Measurements from ENCODE around the gene CCDC149.

DNA sequence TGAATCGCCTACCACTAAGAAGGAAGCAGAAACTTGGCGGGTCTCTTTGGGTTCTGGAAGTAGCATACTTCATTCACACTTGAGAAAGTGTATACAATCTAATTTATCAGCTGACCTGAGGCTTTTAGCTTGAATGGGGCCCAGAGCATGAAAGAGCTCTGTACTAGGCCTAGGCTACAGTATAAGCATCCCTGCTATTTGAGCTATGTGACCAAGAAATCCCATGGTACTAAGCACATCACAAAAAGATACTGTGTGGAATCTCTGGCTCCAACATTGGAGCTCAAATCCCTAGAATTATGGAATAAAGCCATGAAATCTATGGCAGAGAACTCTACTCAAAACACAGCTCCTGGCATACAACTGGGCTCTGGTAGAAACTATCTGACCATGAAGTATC lies 43.9 kb upstream of the CCDC149 start:
- no peak for TF ChIP-seq ARNTL (CRISPR knock-in tag; IDR thresholded peaks at IDR 0.05; ENCODE audit: borderline replicate concordance, low read depth)
- no peak for TF ChIP-seq PPARA (CRISPR knock-in tag; IDR thresholded peaks at IDR 0.05; ENCODE audit: borderline replicate concordance)
- TF ChIP-seq ZNF70 (CRISPR knock-in tag; IDR thresholded peaks at IDR 0.05), result no peak
- no peak for TF ChIP-seq ISL1 (CRISPR knock-in tag; IDR thresholded peaks at IDR 0.05)
- TF ChIP-seq, protein P1, sequence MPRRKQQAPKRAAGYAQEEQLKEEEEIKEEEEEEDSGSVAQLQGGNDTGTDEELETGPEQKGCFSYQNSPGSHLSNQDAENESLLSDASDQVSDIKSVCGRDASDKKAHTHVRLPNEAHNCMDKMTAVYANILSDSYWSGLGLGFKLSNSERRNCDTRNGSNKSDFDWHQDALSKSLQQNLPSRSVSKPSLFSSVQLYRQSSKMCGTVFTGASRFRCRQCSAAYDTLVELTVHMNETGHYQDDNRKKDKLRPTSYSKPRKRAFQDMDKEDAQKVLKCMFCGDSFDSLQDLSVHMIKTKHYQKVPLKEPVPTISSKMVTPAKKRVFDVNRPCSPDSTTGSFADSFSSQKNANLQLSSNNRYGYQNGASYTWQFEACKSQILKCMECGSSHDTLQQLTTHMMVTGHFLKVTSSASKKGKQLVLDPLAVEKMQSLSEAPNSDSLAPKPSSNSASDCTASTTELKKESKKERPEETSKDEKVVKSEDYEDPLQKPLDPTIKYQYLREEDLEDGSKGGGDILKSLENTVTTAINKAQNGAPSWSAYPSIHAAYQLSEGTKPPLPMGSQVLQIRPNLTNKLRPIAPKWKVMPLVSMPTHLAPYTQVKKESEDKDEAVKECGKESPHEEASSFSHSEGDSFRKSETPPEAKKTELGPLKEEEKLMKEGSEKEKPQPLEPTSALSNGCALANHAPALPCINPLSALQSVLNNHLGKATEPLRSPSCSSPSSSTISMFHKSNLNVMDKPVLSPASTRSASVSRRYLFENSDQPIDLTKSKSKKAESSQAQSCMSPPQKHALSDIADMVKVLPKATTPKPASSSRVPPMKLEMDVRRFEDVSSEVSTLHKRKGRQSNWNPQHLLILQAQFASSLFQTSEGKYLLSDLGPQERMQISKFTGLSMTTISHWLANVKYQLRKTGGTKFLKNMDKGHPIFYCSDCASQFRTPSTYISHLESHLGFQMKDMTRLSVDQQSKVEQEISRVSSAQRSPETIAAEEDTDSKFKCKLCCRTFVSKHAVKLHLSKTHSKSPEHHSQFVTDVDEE (CRISPR knock-in tag; IDR thresholded peaks at IDR 0.05), result no peak
- TF ChIP-seq ZFP3 (CRISPR knock-in tag; IDR thresholded peaks at IDR 0.05), result no peak
- TF ChIP-seq OSR1 (CRISPR knock-in tag; IDR thresholded peaks at IDR 0.05), result no peak
- TF ChIP-seq ZNF565 (CRISPR knock-in tag; conservative IDR thresholded peaks at IDR 0.05; ENCODE audit: low read depth), result no peak
- TF ChIP-seq RARB (CRISPR knock-in tag; IDR thresholded peaks at IDR 0.05), result no peak
- TF ChIP-seq GLIS3 (CRISPR knock-in tag; IDR thresholded peaks at IDR 0.05), result no peak
- no peak for TF ChIP-seq ZFP30 (CRISPR knock-in tag; IDR thresholded peaks at IDR 0.05)
- TF ChIP-seq, protein P2, sequence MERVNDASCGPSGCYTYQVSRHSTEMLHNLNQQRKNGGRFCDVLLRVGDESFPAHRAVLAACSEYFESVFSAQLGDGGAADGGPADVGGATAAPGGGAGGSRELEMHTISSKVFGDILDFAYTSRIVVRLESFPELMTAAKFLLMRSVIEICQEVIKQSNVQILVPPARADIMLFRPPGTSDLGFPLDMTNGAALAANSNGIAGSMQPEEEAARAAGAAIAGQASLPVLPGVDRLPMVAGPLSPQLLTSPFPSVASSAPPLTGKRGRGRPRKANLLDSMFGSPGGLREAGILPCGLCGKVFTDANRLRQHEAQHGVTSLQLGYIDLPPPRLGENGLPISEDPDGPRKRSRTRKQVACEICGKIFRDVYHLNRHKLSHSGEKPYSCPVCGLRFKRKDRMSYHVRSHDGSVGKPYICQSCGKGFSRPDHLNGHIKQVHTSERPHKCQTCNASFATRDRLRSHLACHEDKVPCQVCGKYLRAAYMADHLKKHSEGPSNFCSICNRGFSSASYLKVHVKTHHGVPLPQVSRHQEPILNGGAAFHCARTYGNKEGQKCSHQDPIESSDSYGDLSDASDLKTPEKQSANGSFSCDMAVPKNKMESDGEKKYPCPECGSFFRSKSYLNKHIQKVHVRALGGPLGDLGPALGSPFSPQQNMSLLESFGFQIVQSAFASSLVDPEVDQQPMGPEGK (CRISPR knock-in tag; IDR thresholded peaks at IDR 0.05; ENCODE audit: borderline replicate concordance), result no peak

Measured in SK-N-SH treated with all-trans-retinoic acid at 6 μM for 48 hours (cell line).